ENCODE data around the gene B3GAT2. TPM values are rescaled to one million over a fixed set of nuclear protein-coding genes. Genes with fewer than 3 reads are reported as not detected.

Gene B3GAT2
- total and polyA plus RNA-seq, 2 experiments from 2014 or later: 0.34 TPM; not detected in 1

DNA sequence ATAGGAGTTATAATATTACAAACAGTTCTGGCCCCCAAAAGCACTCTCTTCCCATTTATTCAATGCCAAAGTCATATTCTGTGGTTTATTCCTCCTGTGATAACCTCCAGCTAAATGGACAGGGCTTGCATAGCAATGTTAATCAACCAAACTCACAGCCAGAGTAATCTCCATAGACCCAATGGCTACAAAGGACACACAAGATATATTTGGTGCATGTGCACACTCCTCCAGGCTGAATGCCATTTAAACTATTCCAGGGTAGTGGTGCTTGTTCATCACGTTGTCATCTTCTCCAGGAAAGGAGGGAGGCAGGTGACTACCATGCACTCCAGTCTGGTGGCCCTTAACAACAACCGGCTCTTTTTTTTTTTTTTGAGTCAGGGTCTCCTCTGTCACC lies 56.8 kb downstream of the B3GAT2 start:
- H2AFZ ChIP-seq: no peak overlapping the region
- no peak overlapping the region for H3K4me3 ChIP-seq
- DNase-seq: no peak
- H3K4me2 ChIP-seq (ENCODE audit: unreplicated experiment): no peak overlapping the region
- no peaks in the 10 kb centered on the region for H3K9me3 ChIP-seq (ENCODE audit: low read depth)
- no peaks in the 10 kb centered on the region for H3K79me2 ChIP-seq (ENCODE audit: insufficient read depth)
- no peak for TF ChIP-seq EZH2phosphoT487 (IDR thresholded peaks at IDR 0.05; ENCODE audit: insufficient read depth, low read depth)
- no peak for TF ChIP-seq EZH2 (IDR thresholded peaks at IDR 0.05; ENCODE audit: insufficient read depth, poor library complexity, severe bottlenecking)
- no peaks in the 10 kb centered on the region for H3K36me3 ChIP-seq (ENCODE audit: low read depth)
- H4K20me1 ChIP-seq (ENCODE audit: insufficient read depth): no peaks in the 10 kb centered on the region
- H3F3A ChIP-seq (ENCODE audit: insufficient read depth): no peaks in the 10 kb centered on the region
- peaks cover 17% of the 10 kb centered on the region for H3K27me3 ChIP-seq (replicated peaks; ENCODE audit: insufficient read depth)
- 52 to 63% methylated on average over 2 of the region's 2 CpGs for WGBS, 2 experiments (ENCODE audit: low coverage in 1 of 2, low lambda C conversion rate in 2 of 2, missing lambda C conversion rate in 2 of 2)
- no peaks in the 10 kb centered on the region for H3K9me2 ChIP-seq (ENCODE audit: insufficient read depth)
- no peak overlapping the region for H3K9ac ChIP-seq
- in situ Hi-C loops (cut with MboI): no loop called here
- no peaks in the 10 kb centered on the region for H3K4me1 ChIP-seq (ENCODE audit: insufficient read depth)
- no peak overlapping the region for H3K27ac ChIP-seq

DNA sequence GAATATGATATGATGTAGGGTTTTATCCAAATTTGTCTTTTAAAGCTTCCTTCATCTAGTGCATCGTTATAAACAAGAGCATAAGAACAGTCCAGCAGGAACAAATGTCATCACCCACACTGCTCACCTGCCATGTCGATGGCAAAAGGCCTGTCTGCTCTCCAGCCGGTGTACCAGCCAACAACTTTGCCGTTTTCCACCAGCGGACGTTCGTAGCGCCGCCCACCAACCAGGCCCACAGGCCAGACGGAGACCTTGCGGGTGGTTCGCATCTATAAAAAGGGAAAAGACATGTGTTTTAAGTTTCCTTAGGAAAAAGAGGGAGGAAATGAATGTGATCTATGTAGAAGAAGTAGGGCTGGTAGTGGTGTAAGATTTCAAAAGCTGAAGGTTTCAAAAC lies 62.9 kb downstream of the B3GAT2 start:
- 22 to 24% methylated on average over 12 of the region's 12 CpGs for WGBS, 2 experiments (ENCODE audit: low coverage in 1 of 2, low lambda C conversion rate in 2 of 2, missing lambda C conversion rate in 2 of 2)
- H2AFZ ChIP-seq: peak overlapping the region; percentile 56

DNA sequence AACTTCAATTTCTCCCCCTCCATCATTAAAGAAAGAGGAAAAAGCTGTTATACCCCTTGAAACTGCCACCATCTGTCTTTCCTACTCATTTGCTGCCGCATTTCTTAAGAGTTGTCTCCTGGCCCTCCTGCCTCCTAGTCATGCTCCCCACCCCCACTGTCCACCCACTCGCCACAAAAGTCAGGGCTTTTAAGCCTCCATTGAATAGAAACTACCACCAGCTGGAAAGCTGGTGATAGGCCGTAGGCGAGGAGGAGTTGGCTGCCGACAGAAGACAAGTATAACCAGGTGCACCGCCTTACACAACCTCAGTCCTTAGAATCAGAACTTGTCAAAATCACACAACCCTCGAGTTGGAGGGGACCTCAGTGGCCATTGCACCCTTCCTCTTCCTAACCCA lies 67.6 kb downstream of the B3GAT2 start:
- in situ Hi-C loops (cut with MboI): loop anchor here (5.0 kb wide), 1 partner anchor 182 kb away; no protein-coding TSS in a partner anchor
- Histone ChIP-seq H3K4me1 (ENCODE audit: insufficient read depth) (no peaks in the 10 kb centered on the region), H3K4me3 (no peak overlapping the region), H3K4me2 (ENCODE audit: unreplicated experiment) (no peak overlapping the region), H3K9me2 (ENCODE audit: insufficient read depth) (no peaks in the 10 kb centered on the region), H3K9ac (no peak overlapping the region), H3K79me2 (ENCODE audit: insufficient read depth) (no peaks in the 10 kb centered on the region), H3K27ac (no peak overlapping the region), H3K9me3 (ENCODE audit: low read depth) (no peaks in the 10 kb centered on the region), H4K20me1 (ENCODE audit: insufficient read depth) (no peaks in the 10 kb centered on the region), H3K27me3 (replicated peaks; ENCODE audit: insufficient read depth) (peaks cover 21% of the 10 kb centered on the region), H3K36me3 (ENCODE audit: low read depth) (no peaks in the 10 kb centered on the region), H2AFZ (no peak overlapping the region), H3F3A (ENCODE audit: insufficient read depth) (no peaks in the 10 kb centered on the region)
- TF ChIP-seq EZH2 (IDR thresholded peaks at IDR 0.05; ENCODE audit: insufficient read depth, poor library complexity, severe bottlenecking) (no peak), EZH2phosphoT487 (IDR thresholded peaks at IDR 0.05; ENCODE audit: insufficient read depth, low read depth) (no peak)
- DNase-seq: no peak
- 66 to 76% methylated on average over 7 of the region's 7 CpGs for WGBS, 2 experiments (ENCODE audit: low coverage in 1 of 2, low lambda C conversion rate in 2 of 2, missing lambda C conversion rate in 2 of 2)

More for the DNA sequence above, 62.9 kb downstream of the B3GAT2 start:
- Histone ChIP-seq H3K9me2 (ENCODE audit: insufficient read depth) (no peaks in the 10 kb centered on the region), H4K20me1 (ENCODE audit: insufficient read depth) (no peaks in the 10 kb centered on the region), H3F3A (ENCODE audit: insufficient read depth) (no peaks in the 10 kb centered on the region), H3K27ac (no peak overlapping the region), H3K9me3 (ENCODE audit: low read depth) (no peaks in the 10 kb centered on the region), H3K4me2 (ENCODE audit: unreplicated experiment) (no peak overlapping the region), H3K36me3 (ENCODE audit: low read depth) (no peaks in the 10 kb centered on the region), H3K79me2 (ENCODE audit: insufficient read depth) (no peaks in the 10 kb centered on the region), H3K9ac (no peak overlapping the region), H3K4me1 (ENCODE audit: insufficient read depth) (no peaks in the 10 kb centered on the region), H3K27me3 (replicated peaks; ENCODE audit: insufficient read depth) (peaks cover 41% of the 10 kb centered on the region), H3K4me3 (no peak overlapping the region)
- TF ChIP-seq EZH2phosphoT487 (IDR thresholded peaks at IDR 0.05; ENCODE audit: insufficient read depth, low read depth): no peak
- no peak for TF ChIP-seq EZH2 (IDR thresholded peaks at IDR 0.05; ENCODE audit: insufficient read depth, poor library complexity, severe bottlenecking)
- DNase-seq: no peak
- in situ Hi-C loops (cut with MboI): no loop called here

DNA sequence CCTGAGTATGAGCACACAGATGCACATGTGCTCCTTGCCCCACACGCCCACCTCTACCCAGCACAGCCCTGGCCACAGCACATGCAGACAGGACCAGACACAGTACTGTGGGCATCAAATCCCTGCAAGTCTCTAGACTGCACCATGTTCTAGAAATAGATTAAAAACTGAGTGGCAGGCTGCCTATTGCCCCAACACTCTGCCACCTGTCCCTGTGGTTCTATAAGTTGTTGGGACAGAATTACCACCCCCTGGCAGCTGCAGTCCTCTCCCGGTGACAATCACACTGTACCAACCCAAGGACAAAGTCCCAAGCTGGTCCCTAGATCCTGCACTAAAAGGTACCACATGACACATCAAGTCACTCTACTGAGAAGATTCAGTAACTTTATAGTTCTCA lies 70.2 kb downstream of the B3GAT2 start:
- H3K9me2 ChIP-seq (ENCODE audit: insufficient read depth): no peaks in the 10 kb centered on the region
- H3K9me3 ChIP-seq (ENCODE audit: low read depth): no peaks in the 10 kb centered on the region
- TF ChIP-seq EZH2phosphoT487 (IDR thresholded peaks at IDR 0.05; ENCODE audit: insufficient read depth, low read depth) (no peak), EZH2 (IDR thresholded peaks at IDR 0.05; ENCODE audit: insufficient read depth, poor library complexity, severe bottlenecking) (no peak)
- H3K4me1 ChIP-seq (ENCODE audit: insufficient read depth): no peaks in the 10 kb centered on the region
- H3K36me3 ChIP-seq (ENCODE audit: low read depth): no peaks in the 10 kb centered on the region
- H3K79me2 ChIP-seq (ENCODE audit: insufficient read depth): no peaks in the 10 kb centered on the region
- H3F3A ChIP-seq (ENCODE audit: insufficient read depth): no peaks in the 10 kb centered on the region
- H3K27ac ChIP-seq: no peak overlapping the region
- H3K4me2 ChIP-seq (ENCODE audit: unreplicated experiment): no peak overlapping the region
- no peaks in the 10 kb centered on the region for H4K20me1 ChIP-seq (ENCODE audit: insufficient read depth)
- no peak overlapping the region for H2AFZ ChIP-seq
- peaks cover 4% of the 10 kb centered on the region; the same call in 1 of the 2 replicates for H3K27me3 ChIP-seq (replicated peaks; ENCODE audit: insufficient read depth)
- no peak overlapping the region for H3K4me3 ChIP-seq
- no peak for DNase-seq
- H3K9ac ChIP-seq: no peak overlapping the region
- in situ Hi-C loops (cut with MboI): loop anchor here (5.0 kb wide), 1 partner anchor 179 kb away; no protein-coding TSS in a partner anchor
- WGBS, 2 experiments (ENCODE audit: low coverage in 1 of 2, low lambda C conversion rate in 2 of 2, missing lambda C conversion rate in 2 of 2): 44 to 52% methylated on average over 2 of the region's 2 CpGs

DNA sequence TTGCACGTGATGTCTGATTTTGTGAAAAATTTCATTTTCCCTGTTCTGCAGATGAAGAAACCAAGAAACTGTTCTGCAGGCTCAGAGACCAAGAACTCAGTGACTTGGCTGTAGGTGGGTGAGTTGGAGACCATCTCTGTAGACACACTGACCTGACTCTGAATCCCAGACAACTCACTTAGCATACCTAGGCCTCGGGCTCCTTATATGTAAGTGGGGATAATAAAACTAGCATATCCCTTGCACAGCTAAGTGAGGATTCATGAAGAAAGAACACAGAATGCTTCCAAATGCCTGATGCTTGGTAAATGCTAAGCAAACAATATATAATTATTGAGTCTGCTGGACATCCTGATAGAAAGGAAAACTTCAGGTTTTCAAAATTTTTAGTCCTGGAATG lies 70.8 kb downstream of the B3GAT2 start:
- Histone ChIP-seq H2AFZ (no peak overlapping the region), H3K27me3 (replicated peaks; ENCODE audit: insufficient read depth) (peaks cover 4% of the 10 kb centered on the region; the same call in 1 of the 2 replicates), H3K4me2 (ENCODE audit: unreplicated experiment) (no peak overlapping the region), H3F3A (ENCODE audit: insufficient read depth) (no peaks in the 10 kb centered on the region), H3K27ac (no peak overlapping the region), H3K9me2 (ENCODE audit: insufficient read depth) (no peaks in the 10 kb centered on the region), H3K9ac (no peak overlapping the region), H3K9me3 (ENCODE audit: low read depth) (no peaks in the 10 kb centered on the region), H3K79me2 (ENCODE audit: insufficient read depth) (no peaks in the 10 kb centered on the region), H3K4me3 (no peak overlapping the region), H3K4me1 (ENCODE audit: insufficient read depth) (no peaks in the 10 kb centered on the region), H4K20me1 (ENCODE audit: insufficient read depth) (no peaks in the 10 kb centered on the region), H3K36me3 (ENCODE audit: low read depth) (no peaks in the 10 kb centered on the region)
- in situ Hi-C loops (cut with MboI): loop anchor here (5.0 kb wide), 1 partner anchor 179 kb away; no protein-coding TSS in a partner anchor
- TF ChIP-seq EZH2phosphoT487 (IDR thresholded peaks at IDR 0.05; ENCODE audit: insufficient read depth, low read depth) (no peak), EZH2 (IDR thresholded peaks at IDR 0.05; ENCODE audit: insufficient read depth, poor library complexity, severe bottlenecking) (no peak)
- DNase-seq: no peak
- 61 to 63% methylated on average over 2 of the region's 2 CpGs for WGBS, 2 experiments (ENCODE audit: low coverage in 1 of 2, low lambda C conversion rate in 2 of 2, missing lambda C conversion rate in 2 of 2)

All from GM23248 (cell line).